Kidney (tissue), 14 donors: ENCODE data around the gene JAK1. TPM values are rescaled to one million over a fixed set of nuclear protein-coding genes. Genes with fewer than 3 reads are reported as not detected.

ENCODE experiments used
- DNase-seq, 5 donors: peaks; one replicate each; pipeline ENCODE4 v3.0.0-alpha.2; 2013 to 2020
- FAIRE-seq: peaks from 2 replicates; lab custom pipeline; 2012; peaks lifted over from hg19 to GRCh38; lab: Jason Lieb, UNC
- H3K27ac ChIP-seq, 2 donors: one replicate each; pipeline ENCODE4 v1.7.0; 2013; ENCODE audit warnings: low read depth in 2 of 2, low read length in 2 of 2, inconsistent platforms in 1 of 2
- H3K27me3 ChIP-seq: one replicate; pipeline ENCODE4 v1.7.1; 2013; ENCODE audit warnings: low read length, inconsistent platforms; ENCODE audit not compliant: control insufficient read depth, insufficient read depth
- H3K36me3 ChIP-seq, 3 donors: one replicate each; pipeline versions ENCODE4 v1.7.0 to v1.7.1; 2013; ENCODE audit warnings: low read length in 3 of 3, control low read depth in 1 of 3, inconsistent platforms in 1 of 3; ENCODE audit not compliant: insufficient read depth in 3 of 3, control insufficient read depth in 2 of 3
- H3K4me1 ChIP-seq, 3 donors: one replicate each; pipeline versions ENCODE4 v1.7.0 to v1.7.1; 2013; ENCODE audit warnings: low read length in 3 of 3, inconsistent platforms in 1 of 3, low read depth in 1 of 3; ENCODE audit not compliant: control insufficient read depth in 2 of 3, insufficient read depth in 2 of 3
- H3K4me3 ChIP-seq, 3 donors: one replicate each; pipeline versions ENCODE4 v1.7.0 to v1.8.1; 2013; ENCODE audit warnings: low read length in 3 of 3, control low read depth in 1 of 3, inconsistent platforms in 1 of 3
- H3K9ac ChIP-seq, 3 donors: one replicate each; pipeline versions ENCODE4 v1.7.0 to v1.7.1; 2013; ENCODE audit warnings: low read length in 3 of 3, control low read depth in 1 of 3, inconsistent platforms in 1 of 3
- H3K9me3 ChIP-seq, 3 donors: one replicate each; pipeline versions ENCODE4 v1.7.0 to v1.7.1; 2013; ENCODE audit warnings: low read length in 3 of 3, control low read depth in 1 of 3, inconsistent platforms in 1 of 3; ENCODE audit not compliant: control insufficient read depth in 2 of 3, insufficient read depth in 1 of 3
- CTCF ChIP-seq: IDR thresholded peaks from 3 replicates; pipeline ENCODE4 v1.5.1; 2012; ENCODE audit warnings: mild to moderate bottlenecking, moderate library complexity, borderline replicate concordance; ENCODE audit not compliant: insufficient read depth; ENCODE audit errors: extremely low read depth
- intact Hi-C: fragments of 100-400 bp; cut with DNase I; formaldehyde crosslinking; loops from one replicate; pipeline ENCODE4 v1.11.1; 2022
- polyA plus RNA-seq: library from polyadenylated mRNA; stranded (reverse); fragments of 350-450 nt; fragmentation: Illumina TruSeq; extraction: RNeasy Lipid Tissue Mini Kit (QIAGEN cat#74804); gene quantifications from one replicate; pipeline ENCODE4 v1.2.3, GENCODE V29; 2014; ENCODE audit warnings: low read depth, low replicate concordance; ENCODE audit not compliant: insufficient read depth
- total RNA-seq: library from RNA; stranded (reverse); fragmentation: NEBNext Ultra II Directional; extraction: Animal tissue kit (Norgen Biotek cat#: 25700); gene quantifications from one replicate; pipeline ENCODE4 v1.2.1, GENCODE V29; 2021
- donor health status: control.
- donor health status: control.
- donor health status: control.
- donor health status: control.
- donor health status: control.
- donor health status: DM: yes; HTN: yes; CAD: no.
- donor health status: Normal renal cell carcinoma (clear cell type).

JAK1 gene
- total and polyA plus RNA-seq, 2 donors from 2014 or later = 33.6 to 173 TPM

DNA sequence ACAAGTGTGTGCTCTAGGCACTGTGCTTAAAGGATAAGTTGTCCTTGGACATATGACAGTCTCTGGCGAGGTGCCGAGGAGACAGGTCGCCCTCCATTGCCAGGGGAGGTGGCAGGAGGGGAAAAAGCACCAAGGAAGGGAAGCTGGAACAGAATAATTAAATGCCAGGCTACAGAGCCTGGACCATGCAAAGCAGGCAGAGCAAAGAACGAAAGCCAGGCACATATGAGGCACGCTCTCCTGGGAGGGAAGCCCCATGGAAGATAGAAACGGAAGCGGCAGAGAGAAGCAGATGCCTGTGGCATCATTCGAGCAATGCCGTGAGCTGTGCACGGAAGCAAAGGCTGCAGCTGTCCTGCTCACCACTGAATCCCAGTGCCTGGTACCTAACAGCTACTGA is 91.2 kb downstream of the JAK1 start:
- Histone ChIP-seq H3K9me3 (no peaks in the 10 kb centered on the region), H3K27me3 (no peaks in the 10 kb centered on the region), H3K4me3 (no peak overlapping the region), H3K4me1 (no peaks in the 10 kb centered on the region), H3K9ac (no peak overlapping the region), H3K36me3 (peaks cover 4 to 52% (median 24%) of the 10 kb centered on the region in 3 donors), H3K27ac (no peak overlapping the region)
- TF ChIP-seq CTCF = no peak
- DNase-seq (no peak), FAIRE-seq (no peak)
- intact Hi-C loops = no loop called here

GRCh38 chr1:64874666-64875065 is 91.7 kb downstream of the JAK1 start:
- TF ChIP-seq CTCF = no peak
- no peak overlapping the region for H3K4me3 ChIP-seq
- no peak overlapping the region for H3K9ac ChIP-seq
- H3K4me1 ChIP-seq = no peaks in the 10 kb centered on the region
- no peaks in the 10 kb centered on the region for H3K9me3 ChIP-seq
- DNase-seq (no peak), FAIRE-seq (no peak)
- H3K27me3 ChIP-seq = no peaks in the 10 kb centered on the region
- intact Hi-C loops = no loop called here
- no peak overlapping the region for H3K27ac ChIP-seq
- H3K36me3 ChIP-seq = peaks cover 4 to 55% (median 25%) of the 10 kb centered on the region in 3 donors

DNA sequence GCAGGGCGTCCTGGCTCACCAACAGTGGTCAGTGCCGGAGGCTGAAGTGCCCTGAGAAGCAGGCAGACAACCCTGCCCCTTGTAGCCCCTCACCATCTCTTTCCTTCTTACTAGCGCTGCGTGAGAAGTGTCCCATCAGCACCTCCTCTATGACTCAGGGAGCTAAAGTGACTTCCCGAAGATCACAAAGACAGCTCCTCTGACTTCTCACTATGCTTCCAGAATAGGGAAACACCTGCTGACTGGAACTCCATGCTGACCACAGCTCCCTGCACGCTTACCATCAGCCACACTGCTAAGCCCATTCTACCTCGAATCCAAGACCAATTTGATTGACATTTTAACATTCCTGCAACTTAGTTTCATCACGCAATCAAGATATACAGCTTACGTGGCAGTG is 92.8 kb downstream of the JAK1 start:
- no peak for FAIRE-seq
- no peak for DNase-seq
- no peak for TF ChIP-seq CTCF
- no peak overlapping the region for H3K9ac ChIP-seq
- H3K36me3 ChIP-seq = peaks cover 4 to 61% (median 32%) of the 10 kb centered on the region in 3 donors
- no peaks in the 10 kb centered on the region for H3K9me3 ChIP-seq
- no peak overlapping the region for H3K4me3 ChIP-seq
- no peak overlapping the region for H3K27ac ChIP-seq
- H3K4me1 ChIP-seq = no peaks in the 10 kb centered on the region
- no peaks in the 10 kb centered on the region for H3K27me3 ChIP-seq
- intact Hi-C loops = no loop called here

- H3K36me3 ChIP-seq = peaks cover 4 to 57% (median 36%) of the 10 kb centered on the region in 3 donors
- H3K27ac ChIP-seq = no peak overlapping the region
- intact Hi-C loops = no loop called here
- no peaks in the 10 kb centered on the region for H3K9me3 ChIP-seq
- no peaks in the 10 kb centered on the region for H3K4me1 ChIP-seq
- no peak for FAIRE-seq
- H3K9ac ChIP-seq = no peak overlapping the region
- TF ChIP-seq CTCF = no peak
- no peak for DNase-seq
- H3K27me3 ChIP-seq = no peaks in the 10 kb centered on the region
- no peak overlapping the region for H3K4me3 ChIP-seq
Observed at GRCh38 chr1:64872067-64872466, 94.3 kb downstream of the JAK1 start.
